Brain microvascular endothelial cell (primary cell): Measurements from ENCODE around the gene HACD3.
A peak's percentile ranks its signal among the peaks of the same experiment; 100 is the strongest.
"Not testable (repeated sequence)": the region's sequence is repeated elsewhere in the genome, so short reads cannot be mapped to it uniquely, and the experiment has no call there.

Experiments used
- DNase-seq: peaks from one replicate; pipeline ENCODE4 v3.0.0-alpha.2; 2020
- H3K27ac ChIP-seq: fragments of 250-450 bp; sonication (Bioruptor Pico); 2 replicates; pipeline ENCODE4 v1.5.1; 2020; ENCODE audit warnings: mild to moderate bottlenecking, moderate library complexity
- H3K27me3 ChIP-seq: fragments of 250-450 bp; sonication (Bioruptor Pico); replicated peaks from 2 replicates; pipeline ENCODE4 v1.5.1; 2020; ENCODE audit warnings: mild to moderate bottlenecking
- H3K36me3 ChIP-seq: fragments of 250-450 bp; sonication (Bioruptor Pico); replicated peaks from 2 replicates; pipeline ENCODE4 v1.5.1; 2020; ENCODE audit warnings: mild to moderate bottlenecking
- H3K4me3 ChIP-seq: 2 replicates; pipeline ENCODE4 v1.5.1; 2011; ENCODE audit warnings: low read depth, mild to moderate bottlenecking, control low read depth, low read length, moderate library complexity
- CTCF ChIP-seq: IDR thresholded peaks from 2 replicates; pipeline ENCODE4 v1.5.1; 2011; ENCODE audit warnings: low read depth, mild to moderate bottlenecking, moderate library complexity, low read length, control low read depth, inconsistent platforms; ENCODE audit errors: missing control alignments
- in situ Hi-C: cut with HindIII; loops from 2 replicates; pipeline ENCODE4 v1.10.0; 2017; ENCODE audit warnings: low sequenced_read_pairs, low pct_ligation_motif_present

Gene HACD3

GRCh38 chr15:65603559-65603958 is 73.3 kb downstream of the HACD3 start:
- H3K36me3 ChIP-seq, result peaks cover 16% of the 10 kb centered on the region
- no peak overlapping the region for H3K27ac ChIP-seq
- H3K4me3 ChIP-seq, result no peak overlapping the region
- TF ChIP-seq CTCF, result no peak
- H3K27me3 ChIP-seq, result no peaks in the 10 kb centered on the region
- no peak for DNase-seq
- in situ Hi-C loops, result no loop called here

- peak within 1 kb of the TSS; percentile 88 for H3K27ac ChIP-seq
- no peaks in the 10 kb centered on the region for H3K36me3 ChIP-seq
- peak; percentile 95 for DNase-seq
- TF ChIP-seq CTCF, result peak; percentile 62
- H3K4me3 ChIP-seq, result peak within 1 kb of the TSS; percentile 88
- in situ Hi-C loops, result no loop called here
- H3K27me3 ChIP-seq, result no peaks in the 10 kb centered on the region
Measured at GRCh38 chr15:65610871-65611718, 80.8 kb downstream of the HACD3 start, which contains the start of gene INTS14. Gene INTS14 (minus strand): TSS chr15:65611131. CDS start chr15:65607380, 3,751 bp downstream.

DNA sequence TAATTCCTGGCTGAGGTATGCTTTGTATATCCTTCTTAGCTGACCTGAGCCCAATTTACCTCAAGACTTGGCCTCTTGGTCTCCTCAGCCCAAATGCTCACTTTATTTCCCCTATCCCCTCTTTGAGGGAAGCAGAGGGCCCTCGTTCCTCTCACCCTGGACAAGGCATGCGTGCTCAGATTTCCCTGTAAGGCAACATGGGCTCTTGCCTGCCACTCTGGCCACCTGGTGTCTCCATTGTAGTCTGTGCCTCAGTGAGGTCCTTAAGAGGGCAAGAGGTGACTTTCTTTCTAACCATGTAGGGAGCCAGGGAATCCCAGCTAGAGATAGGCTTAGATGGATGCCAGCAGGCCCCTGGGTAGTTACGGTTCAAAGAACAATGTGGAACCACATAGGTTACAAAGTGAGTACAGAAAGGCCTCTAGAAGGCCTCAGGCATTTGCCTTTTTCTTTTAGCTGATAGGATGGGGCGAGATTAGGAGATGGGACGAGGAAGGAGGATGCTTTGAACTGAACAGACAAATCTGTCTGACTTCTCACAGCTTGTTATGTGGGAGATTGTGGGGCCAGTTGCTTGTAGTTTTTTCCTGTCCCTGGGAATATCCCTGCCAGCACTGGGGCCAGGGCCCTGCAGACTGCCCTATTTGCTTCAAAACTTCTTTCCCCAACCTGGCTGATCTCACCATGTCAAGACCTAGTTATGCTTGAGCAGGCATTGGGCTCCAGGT is 81.8 kb downstream of the HACD3 start:
- in situ Hi-C loops, result no loop called here
- Histone ChIP-seq H3K27ac (peak overlapping the region; percentile 88), H3K27me3 (no peaks in the 10 kb centered on the region), H3K4me3 (peak overlapping the region; percentile 88), H3K36me3 (no peaks in the 10 kb centered on the region)
- no peak for DNase-seq
- no peak for TF ChIP-seq CTCF

- Histone ChIP-seq H3K27me3 (no peaks in the 10 kb centered on the region), H3K36me3 (no peaks in the 10 kb centered on the region), H3K4me3 (no peak overlapping the region), H3K27ac (no peak overlapping the region)
- in situ Hi-C loops, result no loop called here
- no peak for TF ChIP-seq CTCF
- no peak for DNase-seq
Measured at GRCh38 chr15:65612616-65612946, 82.3 kb downstream of the HACD3 start.

- Histone ChIP-seq H3K4me3 (no peak overlapping the region), H3K36me3 (no peaks in the 10 kb centered on the region), H3K27ac (no peak overlapping the region), H3K27me3 (no peaks in the 10 kb centered on the region)
- no peak for DNase-seq
- TF ChIP-seq CTCF, result no peak
- in situ Hi-C loops, result no loop called here
Measured at GRCh38 chr15:65612949-65613744, 82.9 kb downstream of the HACD3 start.

DNA sequence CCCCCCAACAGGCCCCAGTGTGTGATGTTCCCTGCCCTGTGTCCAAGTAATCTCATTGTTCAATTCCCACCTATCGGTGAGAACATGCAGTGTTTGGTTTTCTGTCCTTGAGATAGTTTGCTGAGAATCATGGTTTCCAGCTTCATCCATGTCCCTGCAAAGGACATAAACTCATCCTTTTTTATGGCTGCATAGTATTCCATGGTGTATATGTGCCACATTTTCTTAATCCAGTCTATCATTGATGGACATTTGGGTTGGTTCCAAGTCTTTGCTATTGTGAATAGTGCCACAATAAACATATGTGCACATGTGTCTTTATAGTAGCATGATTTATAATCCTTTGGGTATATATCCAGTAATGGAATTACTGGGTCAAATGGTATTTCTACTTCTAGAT is 85.6 kb downstream of the HACD3 start:
- H3K27ac ChIP-seq, H3K27me3 ChIP-seq, H3K36me3 ChIP-seq, DNase-seq, H3K4me3 ChIP-seq, in situ Hi-C loops: not testable (repeated sequence)
